Kidney epithelial cell (primary cell): ENCODE data around the gene OSGEP. TPM values are rescaled to one million over a fixed set of nuclear protein-coding genes. Genes with fewer than 3 reads are reported as not detected.

ENCODE experiments used
- total RNA-seq: library from RNA; depleted of rRNA; stranded (reverse); fragments of >200 nt; gene quantifications from 2 replicates; pipeline ENCODE4 v1.2.3, GENCODE V29; 2015

OSGEP gene
- total RNA-seq, 1 donor from 2014 or later = 46.6 TPM

Other genes starting within 250 kb of the OSGEP start
- not detected in 2 replicates for gene OR11H6, start 231.1 kb downstream of the OSGEP start, total RNA-seq
- gene OR11H7, start 225.8 kb downstream of the OSGEP start, total RNA-seq = not detected in 2 replicates
- gene OR11H4, start 215.5 kb downstream of the OSGEP start, total RNA-seq = not detected in 2 replicates
- gene TTC5, start 148.9 kb downstream of the OSGEP start, total RNA-seq = 10.9 and 13.3 TPM in 2 replicates
- 236 and 246 TPM in 2 replicates for gene CCNB1IP1, start 121.5 kb downstream of the OSGEP start, total RNA-seq
- 16.2 and 22.2 TPM in 2 replicates for gene PARP2, start 111.2 kb downstream of the OSGEP start, total RNA-seq
- gene TEP1, start 41.3 kb downstream of the OSGEP start, total RNA-seq = 15.5 and 24.1 TPM in 2 replicates
- gene KLHL33, start 18.6 kb downstream of the OSGEP start, total RNA-seq = 0.08 TPM in 1 of 2 replicates, not detected in the other
- gene APEX1, start 414 bp upstream of the OSGEP start, total RNA-seq = 297 and 328 TPM in 2 replicates
- 25.1 and 25.9 TPM in 2 replicates for gene PIP4P1, start 6.6 kb upstream of the OSGEP start, total RNA-seq
- 96.5 and 98.0 TPM in 2 replicates for gene PNP, start 14.6 kb upstream of the OSGEP start, total RNA-seq
- gene RNASE10, start 50.7 kb upstream of the OSGEP start, total RNA-seq = not detected in 2 replicates
- not detected in 2 replicates for gene RNASE9, start 106.2 kb upstream of the OSGEP start, total RNA-seq
- gene RNASE11, start 133.2 kb upstream of the OSGEP start, total RNA-seq = not detected in 2 replicates
- gene RNASE12, start 136.6 kb upstream of the OSGEP start, total RNA-seq = not detected in 2 replicates
- not detected in 2 replicates for gene OR6S1, start 186.9 kb upstream of the OSGEP start, total RNA-seq
- 4.2 and 5.6 TPM in 2 replicates for gene RNASE4, start 229.7 kb upstream of the OSGEP start, total RNA-seq
- 0.14 and 1.1 TPM in 2 replicates for gene ANG, start 234.0 kb upstream of the OSGEP start, total RNA-seq